ENCODE results near the gene FOXP1.

- TF ChIP-seq CTCF (IDR thresholded peaks at IDR 0.05; ENCODE audit: insufficient read depth, low read length, poor library complexity, severe bottlenecking): no peak
- TF ChIP-seq EZH2phosphoT487 (conservative IDR thresholded peaks at IDR 0.05; ENCODE audit: low read length): no peak
Observed at GRCh38 chr3:71361334-71361890, 222.1 kb downstream of the FOXP1 start.

Data from SU-DHL-6 (cell line).